EH (cell line): ENCODE data around the gene ITPA.

Experiments used
- DNase-seq: peaks from one replicate; pipeline ENCODE4 v3.0.0-alpha.2; 2015; ENCODE audit warnings: low read depth

The ITPA gene

GRCh38 chr20:3246682-3247081 lies 37.4 kb downstream of the ITPA start:
- no peak for DNase-seq

GRCh38 chr20:3247638-3248037 lies 38.3 kb downstream of the ITPA start:
- no peak for DNase-seq

- peak; percentile 49 for DNase-seq
These were observed 39.1 kb downstream of the ITPA start for GRCh38 chr20:3248167-3248992.

GRCh38 chr20:3248993-3249347 lies 39.7 kb downstream of the ITPA start:
- no peak for DNase-seq

- DNase-seq: peak; percentile 21
These were observed 40.8 kb downstream of the ITPA start for GRCh38 chr20:3250091-3250504.

- DNase-seq: no peak
These were observed 42.5 kb downstream of the ITPA start for GRCh38 chr20:3251806-3252205.

DNA sequence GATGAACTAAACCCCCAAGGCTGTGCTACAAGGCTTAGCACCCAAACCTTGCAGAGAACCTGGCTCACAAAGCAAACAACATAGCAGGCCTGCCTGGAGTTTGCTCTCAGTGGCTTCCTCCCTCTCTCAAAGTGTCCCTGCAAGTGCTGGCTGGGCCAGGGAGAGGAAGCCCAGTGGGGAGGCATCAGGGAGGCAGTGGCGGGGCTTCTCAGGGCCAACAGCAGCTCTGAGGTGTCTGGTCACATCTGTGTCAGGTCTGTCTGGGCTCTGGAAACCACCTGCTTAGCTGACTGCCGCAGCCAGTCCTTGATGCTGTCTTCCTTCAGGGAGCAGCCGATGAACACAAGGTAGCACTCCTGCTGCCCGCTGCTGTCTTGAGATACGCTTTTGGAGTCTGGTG lies 46.4 kb downstream of the ITPA start:
- DNase-seq: no peak

- no peak for DNase-seq
These were observed 49.1 kb downstream of the ITPA start for GRCh38 chr20:3258429-3258828.

DNA sequence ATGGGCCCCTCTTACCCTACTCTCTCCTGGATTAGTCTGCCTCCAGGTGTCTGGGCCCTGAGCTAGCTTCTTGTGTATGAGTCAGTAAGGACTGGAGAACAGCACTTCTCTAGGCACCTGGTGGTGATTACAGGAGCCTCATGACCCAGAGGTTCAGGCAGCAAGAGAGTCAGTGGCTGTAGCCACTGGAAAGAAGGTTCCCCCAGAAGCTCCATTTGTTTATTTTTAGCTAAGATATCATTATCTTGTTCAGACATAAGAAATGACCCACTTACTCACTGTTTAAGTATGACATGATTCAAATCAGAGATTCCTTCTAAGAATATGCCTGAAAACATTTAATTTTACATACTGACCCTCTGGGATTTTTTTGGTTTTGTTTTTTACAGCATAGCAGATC lies 53.3 kb downstream of the ITPA start:
- DNase-seq: peak; percentile 79

- no peak for DNase-seq
These were observed 60.8 kb downstream of the ITPA start for GRCh38 chr20:3270051-3270450.

GRCh38 chr20:3273371-3273770 lies 64.1 kb downstream of the ITPA start:
- no peak for DNase-seq
